ENCODE data around the gene IPO4.

DNA sequence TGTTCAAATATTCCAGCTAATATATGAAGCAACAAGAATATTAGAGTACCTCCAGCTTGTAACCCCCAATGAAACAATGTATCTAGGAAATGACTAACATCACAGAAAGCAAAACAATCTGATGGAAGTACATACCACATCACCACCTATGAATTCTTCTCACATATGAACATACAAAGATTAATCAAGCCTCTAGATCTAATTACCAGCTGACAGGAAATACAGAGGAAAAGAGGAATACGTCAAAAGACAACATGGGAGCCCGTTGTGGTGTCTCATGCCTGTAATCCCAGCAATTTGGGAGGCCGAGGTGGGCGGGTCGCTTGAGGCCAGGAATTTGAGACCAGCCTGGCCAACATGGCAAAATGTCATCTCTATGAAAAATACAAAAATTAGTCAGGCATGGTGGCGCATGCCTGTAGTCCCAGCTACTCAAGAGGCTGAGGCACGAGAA, 36.0 kb upstream of the IPO4 start:
- TF ChIP-seq BRCA1 (IDR thresholded peaks at IDR 0.05) (no peak), BRCA1 (CRISPR knock-in tag; IDR thresholded peaks at IDR 0.05) (no peak), TAF15 (IDR thresholded peaks at IDR 0.05; ENCODE audit: low read depth, low read length) (no peak), ZNF785 (CRISPR knock-in tag; IDR thresholded peaks at IDR 0.05) (no peak), ZBED1 (IDR thresholded peaks at IDR 0.05) (no peak), RCOR1 (IDR thresholded peaks at IDR 0.05; ENCODE audit: borderline replicate concordance in 1 of 2, low read depth in 2 of 2, low read length in 2 of 2) (no peak), SPI1 (IDR thresholded peaks at IDR 0.05; ENCODE audit: borderline replicate concordance, low read depth, low read length) (no peak), STAT5A (IDR thresholded peaks at IDR 0.05; ENCODE audit: borderline replicate concordance, low read length) (no peak), ERF (CRISPR knock-in tag; IDR thresholded peaks at IDR 0.05) (no peak), ZNF586 (CRISPR knock-in tag; conservative IDR thresholded peaks at IDR 0.05) (no peak), ZNF274 (IDR thresholded peaks at IDR 0.05; ENCODE audit: borderline replicate concordance, low read depth, low read length) (no peak)
- TF ChIP-seq, protein P1, sequence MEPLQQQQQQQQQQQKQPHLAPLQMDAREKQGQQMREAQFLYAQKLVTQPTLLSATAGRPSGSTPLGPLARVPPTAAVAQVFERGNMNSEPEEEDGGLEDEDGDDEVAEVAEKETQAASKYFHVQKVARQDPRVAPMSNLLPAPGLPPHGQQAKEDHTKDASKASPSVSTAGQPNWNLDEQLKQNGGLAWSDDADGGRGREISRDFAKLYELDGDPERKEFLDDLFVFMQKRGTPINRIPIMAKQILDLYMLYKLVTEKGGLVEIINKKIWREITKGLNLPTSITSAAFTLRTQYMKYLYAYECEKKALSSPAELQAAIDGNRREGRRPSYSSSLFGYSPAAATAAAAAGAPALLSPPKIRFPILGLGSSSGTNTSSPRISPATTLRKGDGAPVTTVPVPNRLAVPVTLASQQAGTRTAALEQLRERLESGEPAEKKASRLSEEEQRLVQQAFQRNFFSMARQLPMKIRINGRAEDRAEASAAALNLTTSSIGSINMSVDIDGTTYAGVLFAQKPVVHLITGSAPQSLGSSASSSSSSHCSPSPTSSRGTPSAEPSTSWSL (CRISPR knock-in tag; IDR thresholded peaks at IDR 0.05; ENCODE audit: borderline replicate concordance) = no peak
- TF ChIP-seq, protein P2, sequence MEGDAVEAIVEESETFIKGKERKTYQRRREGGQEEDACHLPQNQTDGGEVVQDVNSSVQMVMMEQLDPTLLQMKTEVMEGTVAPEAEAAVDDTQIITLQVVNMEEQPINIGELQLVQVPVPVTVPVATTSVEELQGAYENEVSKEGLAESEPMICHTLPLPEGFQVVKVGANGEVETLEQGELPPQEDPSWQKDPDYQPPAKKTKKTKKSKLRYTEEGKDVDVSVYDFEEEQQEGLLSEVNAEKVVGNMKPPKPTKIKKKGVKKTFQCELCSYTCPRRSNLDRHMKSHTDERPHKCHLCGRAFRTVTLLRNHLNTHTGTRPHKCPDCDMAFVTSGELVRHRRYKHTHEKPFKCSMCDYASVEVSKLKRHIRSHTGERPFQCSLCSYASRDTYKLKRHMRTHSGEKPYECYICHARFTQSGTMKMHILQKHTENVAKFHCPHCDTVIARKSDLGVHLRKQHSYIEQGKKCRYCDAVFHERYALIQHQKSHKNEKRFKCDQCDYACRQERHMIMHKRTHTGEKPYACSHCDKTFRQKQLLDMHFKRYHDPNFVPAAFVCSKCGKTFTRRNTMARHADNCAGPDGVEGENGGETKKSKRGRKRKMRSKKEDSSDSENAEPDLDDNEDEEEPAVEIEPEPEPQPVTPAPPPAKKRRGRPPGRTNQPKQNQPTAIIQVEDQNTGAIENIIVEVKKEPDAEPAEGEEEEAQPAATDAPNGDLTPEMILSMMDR (IDR thresholded peaks at IDR 0.05 in 2 of 3, conservative IDR thresholded peaks at IDR 0.05 in 1 of 3; ENCODE audit: insufficient read depth in 2 of 3, low read depth in 1 of 3, low read length in 3 of 3) = no peak
- TF ChIP-seq, protein P3, sequence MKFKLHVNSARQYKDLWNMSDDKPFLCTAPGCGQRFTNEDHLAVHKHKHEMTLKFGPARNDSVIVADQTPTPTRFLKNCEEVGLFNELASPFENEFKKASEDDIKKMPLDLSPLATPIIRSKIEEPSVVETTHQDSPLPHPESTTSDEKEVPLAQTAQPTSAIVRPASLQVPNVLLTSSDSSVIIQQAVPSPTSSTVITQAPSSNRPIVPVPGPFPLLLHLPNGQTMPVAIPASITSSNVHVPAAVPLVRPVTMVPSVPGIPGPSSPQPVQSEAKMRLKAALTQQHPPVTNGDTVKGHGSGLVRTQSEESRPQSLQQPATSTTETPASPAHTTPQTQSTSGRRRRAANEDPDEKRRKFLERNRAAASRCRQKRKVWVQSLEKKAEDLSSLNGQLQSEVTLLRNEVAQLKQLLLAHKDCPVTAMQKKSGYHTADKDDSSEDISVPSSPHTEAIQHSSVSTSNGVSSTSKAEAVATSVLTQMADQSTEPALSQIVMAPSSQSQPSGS (CRISPR knock-in tag; IDR thresholded peaks at IDR 0.05) = no peak
